Small intestine (tissue), 7 donors: ENCODE results near the gene ITIH4. TPM values are rescaled to one million over a fixed set of nuclear protein-coding genes. Genes with fewer than 3 reads are reported as not detected.

Source experiments
- DNase-seq, 2 donors: peaks; one replicate each; pipeline versions ENCODE4 v3.0.0 to v3.0.0-alpha.2; 2013
- FAIRE-seq: peaks from 2 replicates; lab custom pipeline; 2012; peaks lifted over from hg19 to GRCh38; lab: Jason Lieb, UNC
- H3K27ac ChIP-seq, 3 donors: one replicate each; pipeline ENCODE4 v1.5.1; 2013; ENCODE audit warnings: low read length in 2 of 3, mild to moderate bottlenecking in 2 of 3, control low read depth in 1 of 3, inconsistent platforms in 1 of 3, low read depth in 1 of 3, moderate library complexity in 1 of 3
- H3K27me3 ChIP-seq, 3 donors: one replicate each; pipeline ENCODE4 v1.6.1; 2013; ENCODE audit warnings: low read length in 3 of 3, inconsistent platforms in 1 of 3; ENCODE audit not compliant: control insufficient read depth in 3 of 3, insufficient read depth in 3 of 3
- H3K36me3 ChIP-seq, 3 donors: one replicate each; pipeline ENCODE4 v1.6.1; 2013; ENCODE audit warnings: low read length in 3 of 3, inconsistent platforms in 1 of 3, low read depth in 1 of 3, mild to moderate bottlenecking in 1 of 3, moderate library complexity in 1 of 3; ENCODE audit not compliant: control insufficient read depth in 3 of 3, insufficient read depth in 2 of 3
- H3K4me1 ChIP-seq, 3 donors: one replicate each; pipeline ENCODE4 v1.6.1; 2013; ENCODE audit warnings: low read length in 2 of 3, inconsistent platforms in 1 of 3, low read depth in 1 of 3, mild to moderate bottlenecking in 1 of 3, moderate library complexity in 1 of 3; ENCODE audit not compliant: control insufficient read depth in 3 of 3, insufficient read depth in 2 of 3
- H3K4me3 ChIP-seq, 3 donors: one replicate each; pipeline ENCODE4 v1.5.1; 2013; ENCODE audit warnings: low read length in 3 of 3, control low read depth in 1 of 3, inconsistent platforms in 1 of 3, low read depth in 1 of 3, mild to moderate bottlenecking in 1 of 3, moderate library complexity in 1 of 3
- H3K9me3 ChIP-seq, 2 donors: one replicate each; pipeline ENCODE4 v1.6.1; 2013; ENCODE audit warnings: low read depth in 1 of 2, low read length in 1 of 2; ENCODE audit not compliant: control insufficient read depth in 2 of 2, insufficient read depth in 1 of 2
- WGBS, 3 donors: extraction: QIAGEN DNeasy Blood & Tissue Kit; methylation state at CpG; one replicate each; pipeline ENCODE4 v1.1.7; 2013; 5-methylcytosine and 5-hydroxymethylcytosine counted together
- polyA plus RNA-seq, 4 donors: library from polyadenylated mRNA; stranded (reverse) in 3 of 4; unstranded in 1 of 4; fragments of 200-250 nt in 3 of 4; fragments of 120-200 nt in 1 of 4; gene quantifications; one replicate each; pipeline versions ENCODE4 v1.2.1 to v1.2.3, GENCODE V29; 2013
- donor health status: healthy with polysubstance abuse.
- donor health status: control.
- donor health status: control.
- donor health status: Bipolar disorder and iron deficiency.
- donor health status: healthy.

ITIH4 gene
- polyA plus RNA-seq, 4 donors: 0.67 to 4.9 (median 2.8) TPM

GRCh38 chr3:52784931-52785590 is 45.4 kb downstream of the ITIH4 start:
- H3K4me1 ChIP-seq: no peaks in the 10 kb centered on the region
- no peak overlapping the region for H3K27ac ChIP-seq
- H3K4me3 ChIP-seq: no peak overlapping the region
- FAIRE-seq (no peak), DNase-seq (no peak)
- H3K36me3 ChIP-seq: no peaks in the 10 kb centered on the region
- 83 to 88% (median 87%) methylated on average over 5 of the region's 5 CpGs for WGBS, 3 donors
- H3K27me3 ChIP-seq: peaks cover 0 to 2% (median 0%) of the 10 kb centered on the region in 3 donors
- H3K9me3 ChIP-seq: no peaks in the 10 kb centered on the region

- no peaks in the 10 kb centered on the region for H3K4me1 ChIP-seq
- H3K27ac ChIP-seq: no peak overlapping the region
- no peak overlapping the region for H3K4me3 ChIP-seq
- FAIRE-seq (no peak), DNase-seq (no peak)
- WGBS, 3 donors: 77 to 85% (median 77%) methylated on average over 18 of the region's 18 CpGs
- peaks cover 0 to 2% (median 0%) of the 10 kb centered on the region in 3 donors for H3K27me3 ChIP-seq
- H3K36me3 ChIP-seq: no peaks in the 10 kb centered on the region
- H3K9me3 ChIP-seq: no peaks in the 10 kb centered on the region
These were observed 46.4 kb downstream of the ITIH4 start for GRCh38 chr3:52784021-52784621.

- 79 to 88% (median 85%) methylated on average over 3 of the region's 3 CpGs for WGBS, 3 donors
- H3K4me3 ChIP-seq: no peak overlapping the region
- FAIRE-seq (no peak), DNase-seq (no peak)
- H3K9me3 ChIP-seq: no peaks in the 10 kb centered on the region
- no peaks in the 10 kb centered on the region for H3K4me1 ChIP-seq
- no peak overlapping the region for H3K27ac ChIP-seq
- H3K27me3 ChIP-seq: peaks cover 0 to 2% (median 0%) of the 10 kb centered on the region in 3 donors
- no peaks in the 10 kb centered on the region for H3K36me3 ChIP-seq
These were observed 47.3 kb downstream of the ITIH4 start for GRCh38 chr3:52783211-52783555.

- H3K9me3 ChIP-seq: no peaks in the 10 kb centered on the region
- no peak overlapping the region for H3K4me3 ChIP-seq
- H3K36me3 ChIP-seq: no peaks in the 10 kb centered on the region
- DNase-seq: no peak
- WGBS, 3 donors: 73 to 85% (median 81%) methylated on average over 12 of the region's 12 CpGs
- H3K27me3 ChIP-seq: peaks cover 0 to 2% (median 0%) of the 10 kb centered on the region in 3 donors
- peaks cover 0 to 2% (median 0%) of the 10 kb centered on the region in 3 donors for H3K4me1 ChIP-seq
- no peak overlapping the region for H3K27ac ChIP-seq
- no peak for FAIRE-seq
These were observed 47.9 kb downstream of the ITIH4 start for GRCh38 chr3:52782412-52783210.

GRCh38 chr3:52781741-52782140 is 48.7 kb downstream of the ITIH4 start:
- no peak for DNase-seq

GRCh38 chr3:52779837-52780585 is 50.5 kb downstream of the ITIH4 start:
- H3K4me1 ChIP-seq: peaks cover 0 to 27% (median 0%) of the 10 kb centered on the region in 3 donors
- peaks cover 0 to 2% (median 0%) of the 10 kb centered on the region in 3 donors for H3K27me3 ChIP-seq
- no peak for FAIRE-seq
- H3K9me3 ChIP-seq: no peaks in the 10 kb centered on the region
- no peak for DNase-seq
- WGBS, 3 donors: 83 to 91% (median 84%) methylated on average over 8 of the region's 8 CpGs
- H3K27ac ChIP-seq: no peak overlapping the region
- H3K36me3 ChIP-seq: no peaks in the 10 kb centered on the region
- H3K4me3 ChIP-seq: no peak overlapping the region

More at GRCh38 chr3:52781741-52782140, 48.7 kb downstream of the ITIH4 start:
- no peaks in the 10 kb centered on the region for H3K36me3 ChIP-seq
- H3K27ac ChIP-seq: no peak overlapping the region
- H3K9me3 ChIP-seq: no peaks in the 10 kb centered on the region
- no peak overlapping the region for H3K4me3 ChIP-seq
- H3K4me1 ChIP-seq: peaks cover 0 to 10% (median 0%) of the 10 kb centered on the region in 3 donors
- 48 to 62% (median 57%) methylated on average over 13 of the region's 13 CpGs for WGBS, 3 donors
- peaks cover 0 to 2% (median 0%) of the 10 kb centered on the region in 3 donors for H3K27me3 ChIP-seq
- no peak for FAIRE-seq

GRCh38 chr3:52779011-52779836 is 51.2 kb downstream of the ITIH4 start:
- H3K4me3 ChIP-seq: no peak overlapping the region
- peaks cover 0 to 2% (median 0%) of the 10 kb centered on the region in 3 donors for H3K27me3 ChIP-seq
- 77 to 78% (median 77%) methylated on average over 11 of the region's 11 CpGs for WGBS, 3 donors
- H3K9me3 ChIP-seq: no peaks in the 10 kb centered on the region
- DNase-seq (no peak), FAIRE-seq (no peak)
- H3K27ac ChIP-seq: no peak overlapping the region
- peaks cover 0 to 30% (median 0%) of the 10 kb centered on the region in 3 donors for H3K4me1 ChIP-seq
- H3K36me3 ChIP-seq: no peaks in the 10 kb centered on the region
